ENCODE data around the gene SYDE2.

- TF ChIP-seq POLR2AphosphoS5 (IDR thresholded peaks at IDR 0.05; ENCODE audit: low read depth, low read length) (no peak), REST (IDR thresholded peaks at IDR 0.05; ENCODE audit: insufficient read depth in 1 of 2, low read depth in 2 of 2, low read length in 2 of 2) (no peak), SIN3A (IDR thresholded peaks at IDR 0.05; ENCODE audit: borderline replicate concordance, insufficient read depth, low read length) (no peak), TAF1 (IDR thresholded peaks at IDR 0.05; ENCODE audit: borderline replicate concordance, insufficient read depth, low read length) (no peak)
These were observed 43.4 kb downstream of the SYDE2 start for GRCh38 chr1:85157436-85157835.
